Measurements from ENCODE around the gene AP4S1. TPM values are rescaled to one million over a fixed set of nuclear protein-coding genes. Genes with fewer than 3 reads are reported as not detected.
"Not testable (repeated sequence)": the region's sequence is repeated elsewhere in the genome, so short reads cannot be mapped to it uniquely, and the experiment has no call there.

The AP4S1 gene
- 9.5 TPM for polyA plus RNA-seq (2013, experiment 1 of 2)
- 8.7 TPM for polyA plus RNA-seq (2013, experiment 2 of 2)

- H3K27me3 ChIP-seq (ENCODE audit: insufficient read depth, low read length): no peaks in the 10 kb centered on the region
- peaks cover 17% of the 10 kb centered on the region for H3K36me3 ChIP-seq (ENCODE audit: insufficient read depth, low read length)
- H3K27ac ChIP-seq (ENCODE audit: low read depth, low read length): peak within 1 kb of the TSS; percentile 97
- H3K9me3 ChIP-seq (ENCODE audit: insufficient read depth, low read depth, low read length): no peaks in the 10 kb centered on the region
- H3K4me3 ChIP-seq (ENCODE audit: low read length): peak within 1 kb of the TSS; percentile 97
- H3K4me1 ChIP-seq (ENCODE audit: insufficient read depth, low read length): peaks cover 16% of the 10 kb centered on the region
- H3K9ac ChIP-seq (ENCODE audit: low read depth, low read length): peak within 1 kb of the TSS; percentile 96
- WGBS: under 1% methylated on average over 53 of the region's 53 CpGs
Measured at GRCh38 chr14:31025367-31026076, at the start of gene AP4S1. Gene AP4S1, plus strand, starts transcription at chr14:31025649. Its CDS starts 40,548 bp downstream, at chr14:31066197.

GRCh38 chr14:30977752-30978151 is 47.7 kb upstream of the AP4S1 start:
- Histone ChIP-seq H3K9me3 (ENCODE audit: insufficient read depth, low read depth, low read length) (no peaks in the 10 kb centered on the region), H3K27ac (ENCODE audit: low read depth, low read length) (no peak overlapping the region), H3K36me3 (ENCODE audit: insufficient read depth, low read length) (no peaks in the 10 kb centered on the region; the same call in 1 of the 2 replicates), H3K4me3 (ENCODE audit: low read length) (no peak overlapping the region), H3K4me1 (ENCODE audit: insufficient read depth, low read length) (0 out of 2 replicates have a peak, but pooled peaks cover 5% of the 10 kb centered on the region), H3K27me3 (ENCODE audit: insufficient read depth, low read length) (no peaks in the 10 kb centered on the region), H3K9ac (ENCODE audit: low read depth, low read length) (no peak overlapping the region)
- WGBS: no CpG with 5 or more reads among the region's 2 CpGs

GRCh38 chr14:30980106-30980704 is 45.2 kb upstream of the AP4S1 start:
- WGBS: 93% methylated on average over 12 of the region's 13 CpGs
- H3K36me3 ChIP-seq (ENCODE audit: insufficient read depth, low read length): not testable (repeated sequence)

GRCh38 chr14:30980980-30981379 is 44.5 kb upstream of the AP4S1 start:
- Histone ChIP-seq H3K4me3 (ENCODE audit: low read length) (no peak overlapping the region), H3K36me3 (ENCODE audit: insufficient read depth, low read length) (no peaks in the 10 kb centered on the region; the same call in 1 of the 2 replicates), H3K27ac (ENCODE audit: low read depth, low read length) (no peak overlapping the region), H3K4me1 (ENCODE audit: insufficient read depth, low read length) (no peaks in the 10 kb centered on the region), H3K9me3 (ENCODE audit: insufficient read depth, low read depth, low read length) (no peaks in the 10 kb centered on the region), H3K27me3 (ENCODE audit: insufficient read depth, low read length) (no peaks in the 10 kb centered on the region), H3K9ac (ENCODE audit: low read depth, low read length) (no peak overlapping the region)
- 91% methylated on average over 3 of the region's 3 CpGs for WGBS

More at GRCh38 chr14:30980106-30980704, 45.2 kb upstream of the AP4S1 start:
- H3K27me3 ChIP-seq (ENCODE audit: insufficient read depth, low read length); H3K9ac ChIP-seq (ENCODE audit: low read depth, low read length); H3K9me3 ChIP-seq (ENCODE audit: insufficient read depth, low read depth, low read length); H3K4me1 ChIP-seq (ENCODE audit: insufficient read depth, low read length); H3K4me3 ChIP-seq (ENCODE audit: low read length); H3K27ac ChIP-seq (ENCODE audit: low read depth, low read length): not testable (repeated sequence)

GRCh38 chr14:30982533-30982932 is 42.9 kb upstream of the AP4S1 start:
- WGBS: 97% methylated on average over 6 of the region's 7 CpGs
- no peak overlapping the region for H3K4me3 ChIP-seq (ENCODE audit: low read length)
- H3K36me3 ChIP-seq (ENCODE audit: insufficient read depth, low read length): no peaks in the 10 kb centered on the region; the same call in 1 of the 2 replicates

GRCh38 chr14:30983858-30984257 is 41.6 kb upstream of the AP4S1 start:
- H3K4me1 ChIP-seq (ENCODE audit: insufficient read depth, low read length): no peaks in the 10 kb centered on the region
- 83% methylated on average over 1 of the region's 2 CpGs for WGBS
- H3K9me3 ChIP-seq (ENCODE audit: insufficient read depth, low read depth, low read length): no peaks in the 10 kb centered on the region
- no peak overlapping the region for H3K27ac ChIP-seq (ENCODE audit: low read depth, low read length)
- H3K36me3 ChIP-seq (ENCODE audit: insufficient read depth, low read length): no peaks in the 10 kb centered on the region; the same call in 1 of the 2 replicates
- H3K9ac ChIP-seq (ENCODE audit: low read depth, low read length): no peak overlapping the region
- no peak overlapping the region for H3K4me3 ChIP-seq (ENCODE audit: low read length)
- no peaks in the 10 kb centered on the region for H3K27me3 ChIP-seq (ENCODE audit: insufficient read depth, low read length)

More at GRCh38 chr14:30982533-30982932, 42.9 kb upstream of the AP4S1 start:
- Histone ChIP-seq H3K9me3 (ENCODE audit: insufficient read depth, low read depth, low read length) (no peaks in the 10 kb centered on the region), H3K27ac (ENCODE audit: low read depth, low read length) (no peak overlapping the region), H3K4me1 (ENCODE audit: insufficient read depth, low read length) (no peaks in the 10 kb centered on the region), H3K9ac (ENCODE audit: low read depth, low read length) (no peak overlapping the region), H3K27me3 (ENCODE audit: insufficient read depth, low read length) (no peaks in the 10 kb centered on the region)

GRCh38 chr14:30985796-30986195 is 39.7 kb upstream of the AP4S1 start:
- Histone ChIP-seq H3K36me3 (ENCODE audit: insufficient read depth, low read length) (no peaks in the 10 kb centered on the region; the same call in 1 of the 2 replicates), H3K4me3 (ENCODE audit: low read length) (no peak overlapping the region), H3K27ac (ENCODE audit: low read depth, low read length) (no peak overlapping the region), H3K9me3 (ENCODE audit: insufficient read depth, low read depth, low read length) (no peaks in the 10 kb centered on the region), H3K9ac (ENCODE audit: low read depth, low read length) (no peak overlapping the region), H3K4me1 (ENCODE audit: insufficient read depth, low read length) (no peaks in the 10 kb centered on the region), H3K27me3 (ENCODE audit: insufficient read depth, low read length) (no peaks in the 10 kb centered on the region)
- 97% methylated on average over 3 of the region's 3 CpGs for WGBS

- Histone ChIP-seq H3K9ac (ENCODE audit: low read depth, low read length) (no peak overlapping the region), H3K9me3 (ENCODE audit: insufficient read depth, low read depth, low read length) (no peaks in the 10 kb centered on the region), H3K36me3 (ENCODE audit: insufficient read depth, low read length) (no peaks in the 10 kb centered on the region), H3K4me1 (ENCODE audit: insufficient read depth, low read length) (no peaks in the 10 kb centered on the region; the same call in 1 of the 2 replicates), H3K27me3 (ENCODE audit: insufficient read depth, low read length) (no peaks in the 10 kb centered on the region), H3K27ac (ENCODE audit: low read depth, low read length) (no peak overlapping the region), H3K4me3 (ENCODE audit: low read length) (no peak overlapping the region)
Measured at GRCh38 chr14:30988509-30988908, 36.9 kb upstream of the AP4S1 start.

- no peak overlapping the region for H3K4me3 ChIP-seq (ENCODE audit: low read length)
- no peaks in the 10 kb centered on the region for H3K36me3 ChIP-seq (ENCODE audit: insufficient read depth, low read length)
- no peaks in the 10 kb centered on the region for H3K9me3 ChIP-seq (ENCODE audit: insufficient read depth, low read depth, low read length)
- H3K27ac ChIP-seq (ENCODE audit: low read depth, low read length): no peak overlapping the region
- H3K27me3 ChIP-seq (ENCODE audit: insufficient read depth, low read length): no peaks in the 10 kb centered on the region
- peaks cover 11% of the 10 kb centered on the region for H3K4me1 ChIP-seq (ENCODE audit: insufficient read depth, low read length)
- H3K9ac ChIP-seq (ENCODE audit: low read depth, low read length): no peak overlapping the region
Measured at GRCh38 chr14:30990770-30991169, 34.7 kb upstream of the AP4S1 start.

- H3K4me1 ChIP-seq (ENCODE audit: insufficient read depth, low read length): peaks cover 15% of the 10 kb centered on the region
- no peak overlapping the region for H3K4me3 ChIP-seq (ENCODE audit: low read length)
- no peaks in the 10 kb centered on the region for H3K9me3 ChIP-seq (ENCODE audit: insufficient read depth, low read depth, low read length)
- 95% methylated on average over 2 of the region's 2 CpGs for whole genome bisulfite sequencing
- H3K27ac ChIP-seq (ENCODE audit: low read depth, low read length): no peak overlapping the region
- no peaks in the 10 kb centered on the region for H3K27me3 ChIP-seq (ENCODE audit: insufficient read depth, low read length)
- no peaks in the 10 kb centered on the region for H3K36me3 ChIP-seq (ENCODE audit: insufficient read depth, low read length)
- H3K9ac ChIP-seq (ENCODE audit: low read depth, low read length): no peak overlapping the region
Measured at GRCh38 chr14:30991408-30991807, 34.0 kb upstream of the AP4S1 start.

GRCh38 chr14:30993071-30993470 is 32.4 kb upstream of the AP4S1 start:
- peaks cover 29% of the 10 kb centered on the region for H3K4me1 ChIP-seq (ENCODE audit: insufficient read depth, low read length)
- no peaks in the 10 kb centered on the region for H3K36me3 ChIP-seq (ENCODE audit: insufficient read depth, low read length)
- no peak overlapping the region for H3K27ac ChIP-seq (ENCODE audit: low read depth, low read length)
- H3K9me3 ChIP-seq (ENCODE audit: insufficient read depth, low read depth, low read length): no peaks in the 10 kb centered on the region
- no peak overlapping the region for H3K4me3 ChIP-seq (ENCODE audit: low read length)
- H3K27me3 ChIP-seq (ENCODE audit: insufficient read depth, low read length): no peaks in the 10 kb centered on the region
- no peak overlapping the region for H3K9ac ChIP-seq (ENCODE audit: low read depth, low read length)
